GM19468 (cell line): ENCODE measurements around the gene RPS27L.

ENCODE experiments used
- ATAC-seq: cut with Tn5 transposase; IDR thresholded peaks from one replicate; pipeline ENCODE4 v1.9.1; 2021; ENCODE audit warnings: mild to moderate bottlenecking, moderate library complexity, moderate number of reproducible peaks; ENCODE audit not compliant: unreplicated experiment; ENCODE audit errors: extremely low read depth

Gene RPS27L

GRCh38 chr15:63188926-63189871 lies 31.9 kb upstream of the RPS27L start, which contains the start of gene RAB8B:
Gene RAB8B, plus strand, starts transcription at chr15:63189606. Its CDS starts 19 bp downstream, at chr15:63189625.
- ATAC-seq: peak; percentile 74

- ATAC-seq: no peak
Measured at GRCh38 chr15:63188247-63188925, 31.1 kb upstream of the RPS27L start.

GRCh38 chr15:63187589-63188226 lies 30.4 kb upstream of the RPS27L start:
- ATAC-seq: no peak

- ATAC-seq: no peak
Measured at GRCh38 chr15:63186065-63186464, 28.8 kb upstream of the RPS27L start.

GRCh38 chr15:63185206-63185605 lies 27.9 kb upstream of the RPS27L start:
- no peak for ATAC-seq

- ATAC-seq: no peak
Measured at GRCh38 chr15:63181648-63182047, 24.4 kb upstream of the RPS27L start.

- ATAC-seq: no peak
Measured at GRCh38 chr15:63180746-63181145, 23.5 kb upstream of the RPS27L start.

GRCh38 chr15:63178034-63178433 lies 20.8 kb upstream of the RPS27L start:
- no peak for ATAC-seq

- ATAC-seq: no peak
Measured at GRCh38 chr15:63176302-63176701, 19.0 kb upstream of the RPS27L start.

GRCh38 chr15:63172851-63173451 lies 15.7 kb upstream of the RPS27L start:
- ATAC-seq: no peak

- ATAC-seq: no peak
Measured at GRCh38 chr15:63172376-63172775, 15.1 kb upstream of the RPS27L start.

GRCh38 chr15:63169788-63170187 lies 12.5 kb upstream of the RPS27L start:
- no peak for ATAC-seq

GRCh38 chr15:63166219-63166618 lies 8.9 kb upstream of the RPS27L start:
- no peak for ATAC-seq

- no peak for ATAC-seq
Measured at GRCh38 chr15:63165166-63165859, 8.0 kb upstream of the RPS27L start.

GRCh38 chr15:63163217-63163616 lies 5.9 kb upstream of the RPS27L start:
- no peak for ATAC-seq

GRCh38 chr15:63160638-63161037 lies 3.4 kb upstream of the RPS27L start:
- ATAC-seq: no peak

GRCh38 chr15:63157891-63158431 lies 684 bp upstream of the RPS27L start:
- no peak for ATAC-seq

- no peak for ATAC-seq
Measured at GRCh38 chr15:63156755-63157117, 541 bp downstream of the RPS27L start.

GRCh38 chr15:63156086-63156710 lies 1.1 kb downstream of the RPS27L start:
- ATAC-seq: no peak
